Activated T-cell treated with anti-CD3 and anti-CD28 coated beads, Interleukin-2, amount 50 U/mL, for 24 hours (primary cell): ENCODE measurements around the gene ANKS1A.

Experiments
- DNase-seq: peaks from one replicate; pipeline ENCODE4 v3.0.0-alpha.2; 2020
- H3K27ac Mint-ChIP-seq: 2 replicates; pipeline ENCODE4 v1.8.0; 2020; ENCODE audit warnings: mild to moderate bottlenecking, mixed read lengths
- H3K27me3 Mint-ChIP-seq: 2 replicates; pipeline ENCODE4 v1.8.0; 2020; ENCODE audit warnings: mixed read lengths
- H3K36me3 Mint-ChIP-seq: 2 replicates; pipeline ENCODE4 v1.8.0; 2020; ENCODE audit warnings: low read depth, mixed read lengths
- H3K4me1 Mint-ChIP-seq: 2 replicates; pipeline ENCODE4 v1.8.0; 2020; ENCODE audit warnings: low read depth, mixed read lengths
- H3K4me3 Mint-ChIP-seq: 2 replicates; pipeline ENCODE4 v1.8.0; 2020; ENCODE audit warnings: mild to moderate bottlenecking, moderate library complexity, mixed read lengths
- H3K9me3 Mint-ChIP-seq: 2 replicates; pipeline ENCODE4 v1.8.0; 2020; ENCODE audit warnings: mixed read lengths

The ANKS1A gene

DNA sequence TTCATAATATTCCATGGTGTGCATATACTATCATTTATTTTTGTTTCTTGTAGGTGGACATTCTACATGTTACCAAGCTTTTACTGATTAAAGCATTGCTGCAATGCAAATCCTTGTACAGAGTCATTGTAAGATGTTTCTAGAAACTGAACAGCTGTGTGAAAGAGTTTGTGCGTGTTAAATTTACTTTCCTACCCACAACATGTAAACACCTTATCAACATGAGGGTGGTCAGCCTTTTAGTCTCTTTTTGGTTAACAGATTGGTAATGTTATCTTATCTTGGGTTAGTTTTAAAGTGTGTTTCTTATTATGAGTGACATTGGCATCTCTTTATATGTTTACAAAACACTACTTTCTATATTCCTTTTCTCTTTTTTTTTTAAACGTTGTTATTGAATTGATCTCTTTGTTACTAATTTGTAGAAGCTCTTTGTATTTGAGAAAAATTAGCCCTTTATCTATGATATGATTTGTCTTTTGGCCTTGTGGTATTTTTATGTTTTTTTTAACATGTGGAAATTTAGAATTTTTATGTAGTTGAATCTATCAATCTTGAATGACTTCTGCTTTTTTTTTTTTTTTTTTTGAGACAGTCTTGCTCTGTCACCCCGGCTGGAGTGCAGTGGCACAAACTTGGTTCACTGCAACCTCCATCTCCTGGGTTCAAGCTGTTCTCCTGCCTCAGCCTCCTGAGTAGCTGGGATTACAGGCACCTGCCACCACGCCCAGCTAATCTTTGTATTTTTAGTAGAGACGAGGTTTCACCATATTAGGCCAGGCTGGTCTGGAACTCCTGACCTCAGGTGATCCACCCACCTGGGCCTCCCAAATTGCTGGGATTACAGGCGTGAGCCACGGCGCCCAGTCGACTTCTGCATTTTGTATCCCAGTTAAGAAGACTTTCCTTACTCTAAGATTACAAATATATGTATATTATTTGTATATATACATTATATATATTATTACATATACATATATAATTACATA lies 140.0 kb downstream of the ANKS1A start:
- no peaks in the 10 kb centered on the region for H3K9me3 Mint-ChIP-seq
- H3K36me3 Mint-ChIP-seq = peaks cover 6% of the 10 kb centered on the region
- no peaks in the 10 kb centered on the region for H3K4me1 Mint-ChIP-seq
- DNase-seq = no peak
- no peak overlapping the region for H3K4me3 Mint-ChIP-seq
- H3K27ac Mint-ChIP-seq = no peak overlapping the region
- no peaks in the 10 kb centered on the region for H3K27me3 Mint-ChIP-seq

GRCh38 chr6:35030099-35030498 lies 141.0 kb downstream of the ANKS1A start:
- Mint-ChIP-seq H3K9me3 (no peaks in the 10 kb centered on the region), H3K36me3 (peaks cover 9% of the 10 kb centered on the region), H3K27ac (no peak overlapping the region), H3K4me1 (no peaks in the 10 kb centered on the region), H3K4me3 (no peak overlapping the region), H3K27me3 (no peaks in the 10 kb centered on the region)
- no peak for DNase-seq

DNA sequence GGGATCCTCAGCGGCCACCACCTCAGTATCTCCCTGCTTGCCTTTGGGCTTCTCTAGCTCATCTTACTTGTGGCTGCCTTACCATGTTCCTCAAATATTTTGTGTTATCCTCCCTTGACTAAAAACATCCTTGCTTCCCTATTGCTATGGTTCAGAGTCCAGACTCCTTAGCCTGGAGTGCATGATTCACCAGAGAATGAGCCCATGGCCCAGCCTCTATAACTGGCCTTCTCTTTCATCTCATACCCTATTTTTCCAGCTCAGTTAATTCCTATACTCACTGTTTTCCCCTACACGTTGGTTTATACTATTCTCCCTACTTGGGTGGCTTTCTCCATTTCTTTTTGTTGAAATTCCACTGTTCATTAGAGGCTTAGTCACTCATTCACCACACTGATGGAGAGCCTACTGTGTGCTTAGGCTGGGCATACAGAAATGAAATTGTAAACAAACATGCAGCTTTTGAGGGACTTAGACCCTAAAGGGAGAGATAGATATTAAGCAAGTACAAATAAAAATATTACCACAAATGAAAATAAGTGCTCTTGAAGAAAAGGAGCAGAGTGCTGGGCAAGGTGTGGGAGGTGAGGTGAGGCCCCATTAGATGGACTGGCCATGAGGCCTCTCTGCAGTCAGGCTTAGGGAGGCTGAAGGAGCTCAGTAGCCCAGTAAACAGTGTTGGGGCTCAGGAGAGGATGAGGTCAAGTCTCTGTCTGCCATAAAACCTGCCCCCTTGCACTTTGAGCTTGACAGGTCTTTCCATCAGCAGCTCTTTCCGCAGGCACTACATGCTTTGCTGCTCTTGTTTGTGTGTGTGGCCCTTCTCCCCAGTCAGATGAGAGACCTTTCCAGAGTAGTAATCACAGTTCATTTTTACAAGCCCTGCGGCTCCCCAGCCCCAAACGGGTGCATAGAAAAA lies 142.8 kb downstream of the ANKS1A start:
- no peaks in the 10 kb centered on the region for H3K27me3 Mint-ChIP-seq
- H3K4me1 Mint-ChIP-seq = no peaks in the 10 kb centered on the region
- H3K27ac Mint-ChIP-seq = no peak overlapping the region
- no peaks in the 10 kb centered on the region for H3K9me3 Mint-ChIP-seq
- peaks cover 7% of the 10 kb centered on the region for H3K36me3 Mint-ChIP-seq
- DNase-seq = no peak
- no peak overlapping the region for H3K4me3 Mint-ChIP-seq

DNA sequence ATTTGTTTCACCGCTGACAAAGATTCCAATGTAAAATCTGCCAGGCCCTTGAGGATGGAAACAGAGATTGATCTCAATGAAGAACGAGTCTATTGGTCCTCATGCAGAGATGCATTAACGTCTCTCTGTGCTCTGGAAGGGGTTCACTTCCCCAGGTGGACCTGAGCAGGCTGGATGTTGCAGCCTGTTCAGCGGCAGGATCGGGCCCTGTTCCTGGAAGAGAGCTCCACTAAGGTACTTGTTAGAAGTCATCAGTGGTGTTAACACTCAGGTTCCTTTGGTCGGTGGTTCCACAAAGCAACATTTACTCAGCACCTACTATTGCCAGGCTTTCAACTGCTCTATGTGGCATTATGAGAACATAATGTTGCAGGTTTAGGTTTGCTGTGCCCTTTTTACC lies 144.6 kb downstream of the ANKS1A start:
- Mint-ChIP-seq H3K9me3 (no peaks in the 10 kb centered on the region), H3K36me3 (peaks cover 7% of the 10 kb centered on the region), H3K27ac (no peak overlapping the region), H3K4me1 (no peaks in the 10 kb centered on the region), H3K27me3 (no peaks in the 10 kb centered on the region), H3K4me3 (no peak overlapping the region)
- DNase-seq = no peak

DNA sequence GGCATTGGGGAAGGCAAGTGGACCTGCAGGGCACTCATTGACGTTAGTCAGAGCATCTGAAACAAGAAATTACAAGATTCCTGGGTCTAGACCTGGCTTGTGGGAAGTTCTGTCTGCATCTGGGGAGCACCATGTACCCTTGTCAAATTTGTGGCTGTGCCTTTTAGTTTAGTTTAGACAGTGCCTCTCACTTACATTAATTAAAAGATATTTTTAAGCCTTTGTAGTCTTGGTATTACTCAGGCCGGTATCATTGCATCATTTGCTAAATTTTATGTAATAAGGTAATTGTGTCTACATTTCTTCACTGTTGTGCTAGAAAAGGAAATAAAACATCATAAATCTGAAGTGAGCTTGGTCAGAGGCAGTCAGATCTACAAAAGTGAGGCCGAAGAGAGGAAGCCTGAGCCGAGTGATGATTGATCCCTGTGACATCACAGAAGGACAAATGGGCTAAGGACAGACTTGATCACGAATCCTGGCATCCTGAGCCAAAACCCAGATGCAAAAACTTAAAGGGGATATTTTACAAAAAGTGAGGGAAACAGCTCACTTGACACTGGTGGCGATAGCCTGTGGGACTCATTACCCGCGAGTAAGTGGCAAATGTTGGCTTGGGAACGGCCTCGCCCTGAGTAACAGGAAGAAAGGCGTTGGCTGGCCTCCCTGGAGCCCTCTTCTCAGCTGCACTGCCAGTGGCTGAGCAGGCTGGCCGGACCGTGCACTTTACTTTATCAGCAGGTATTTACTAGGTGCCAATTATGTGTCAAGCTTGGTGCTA lies 145.5 kb downstream of the ANKS1A start:
- H3K9me3 Mint-ChIP-seq = no peaks in the 10 kb centered on the region
- H3K36me3 Mint-ChIP-seq = peaks cover 7% of the 10 kb centered on the region
- H3K4me3 Mint-ChIP-seq = no peak overlapping the region
- no peak overlapping the region for H3K27ac Mint-ChIP-seq
- DNase-seq = no peak
- no peaks in the 10 kb centered on the region for H3K4me1 Mint-ChIP-seq
- no peaks in the 10 kb centered on the region for H3K27me3 Mint-ChIP-seq

GRCh38 chr6:35035481-35036030 lies 146.5 kb downstream of the ANKS1A start:
- no peak overlapping the region for H3K4me3 Mint-ChIP-seq
- H3K27ac Mint-ChIP-seq = peak overlapping the region; percentile 13
- no peaks in the 10 kb centered on the region for H3K27me3 Mint-ChIP-seq
- no peak for DNase-seq
- H3K9me3 Mint-ChIP-seq = no peaks in the 10 kb centered on the region
- peaks cover 6% of the 10 kb centered on the region for H3K36me3 Mint-ChIP-seq
- no peaks in the 10 kb centered on the region for H3K4me1 Mint-ChIP-seq

- H3K4me3 Mint-ChIP-seq = no peak overlapping the region
- H3K4me1 Mint-ChIP-seq = no peaks in the 10 kb centered on the region
- no peak for DNase-seq
- no peak overlapping the region for H3K27ac Mint-ChIP-seq
- no peaks in the 10 kb centered on the region for H3K27me3 Mint-ChIP-seq
- H3K9me3 Mint-ChIP-seq = no peaks in the 10 kb centered on the region
- peaks cover 3% of the 10 kb centered on the region for H3K36me3 Mint-ChIP-seq
Measured at GRCh38 chr6:35036059-35036827, 147.2 kb downstream of the ANKS1A start.

DNA sequence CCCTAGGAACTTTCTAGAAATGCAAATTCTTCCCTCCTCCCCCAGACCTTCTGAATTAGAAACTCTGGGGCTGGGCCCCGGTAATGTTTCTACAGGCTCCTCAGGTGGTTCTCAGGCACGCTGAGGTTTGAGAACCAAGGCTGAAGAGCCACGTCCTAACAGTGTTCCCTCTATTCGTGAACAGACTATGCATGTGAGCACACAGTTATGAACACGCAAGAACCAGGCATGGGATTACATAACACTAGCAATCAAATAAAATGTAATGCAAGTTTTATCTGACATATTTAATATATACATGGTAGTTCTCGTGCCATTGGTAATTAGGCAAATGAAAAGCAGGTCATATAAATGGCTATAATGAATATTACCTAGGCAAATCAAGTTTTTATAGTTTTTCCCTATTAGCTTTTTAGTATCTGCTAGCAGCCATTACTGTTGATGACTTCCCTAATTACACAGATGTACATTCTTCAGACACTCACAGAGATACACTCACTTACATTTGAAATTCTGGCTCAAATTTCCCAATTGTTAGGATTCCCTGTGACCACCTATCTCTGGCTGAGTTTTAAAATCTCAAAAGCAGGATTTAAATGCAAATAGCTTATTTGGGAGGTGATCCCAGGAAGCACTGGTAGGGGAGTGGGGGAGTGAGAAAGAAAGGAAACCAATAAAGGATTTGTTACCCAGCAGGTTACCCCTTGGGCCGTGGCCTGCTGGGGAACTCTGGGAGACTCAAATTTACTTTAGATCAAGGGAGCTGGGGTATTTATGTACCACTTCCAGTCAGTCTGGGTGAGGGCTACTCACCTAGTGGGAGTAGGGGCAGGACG lies 148.0 kb downstream of the ANKS1A start:
- no peak for DNase-seq
- no peak overlapping the region for H3K27ac Mint-ChIP-seq
- no peaks in the 10 kb centered on the region for H3K9me3 Mint-ChIP-seq
- no peaks in the 10 kb centered on the region for H3K27me3 Mint-ChIP-seq
- H3K4me3 Mint-ChIP-seq = no peak overlapping the region
- H3K4me1 Mint-ChIP-seq = no peaks in the 10 kb centered on the region
- H3K36me3 Mint-ChIP-seq = peaks cover 8% of the 10 kb centered on the region

DNA sequence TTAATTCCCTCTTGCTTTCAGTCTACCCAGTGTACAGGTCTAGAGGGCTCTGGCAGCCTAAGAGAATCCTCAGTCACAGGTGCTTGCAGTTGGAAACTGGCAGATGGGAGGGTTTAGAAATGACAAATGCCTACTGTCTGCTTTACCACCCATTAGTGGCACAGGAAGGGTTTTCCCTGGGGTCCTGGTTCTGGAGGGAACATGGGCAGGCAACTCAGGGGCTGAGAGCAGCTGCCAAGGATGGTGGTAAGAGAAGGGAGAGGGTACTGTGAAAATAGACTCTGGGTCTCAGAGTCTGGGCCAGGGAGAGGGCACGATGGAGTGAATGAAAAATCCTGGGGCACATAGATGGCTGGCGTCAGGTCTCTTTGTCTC lies 148.6 kb downstream of the ANKS1A start:
- H3K27me3 Mint-ChIP-seq = no peaks in the 10 kb centered on the region
- DNase-seq = no peak
- H3K4me1 Mint-ChIP-seq = no peaks in the 10 kb centered on the region
- peaks cover 8% of the 10 kb centered on the region for H3K36me3 Mint-ChIP-seq
- no peaks in the 10 kb centered on the region for H3K9me3 Mint-ChIP-seq
- H3K4me3 Mint-ChIP-seq = no peak overlapping the region
- no peak overlapping the region for H3K27ac Mint-ChIP-seq

DNA sequence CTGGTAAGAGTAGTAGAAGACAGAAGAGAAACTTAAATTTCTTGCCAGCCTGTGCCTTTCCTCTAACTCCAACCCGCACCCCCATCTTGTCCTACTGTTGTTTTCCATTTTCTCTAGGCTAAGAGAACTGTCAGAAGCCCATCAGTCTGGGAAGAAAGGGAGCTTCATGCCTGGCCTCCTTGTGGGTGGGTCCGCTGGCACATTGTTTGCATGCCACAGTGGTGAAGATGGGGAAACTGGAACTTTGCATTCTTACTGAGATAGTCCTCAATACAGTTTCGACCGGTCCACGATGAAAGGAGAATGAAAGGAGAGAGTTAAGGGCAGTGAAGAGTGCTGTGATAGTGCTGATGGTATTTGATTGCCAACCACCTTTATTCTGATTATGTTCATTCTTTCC lies 149.0 kb downstream of the ANKS1A start:
- no peaks in the 10 kb centered on the region for H3K4me1 Mint-ChIP-seq
- no peak overlapping the region for H3K4me3 Mint-ChIP-seq
- no peak overlapping the region for H3K27ac Mint-ChIP-seq
- no peaks in the 10 kb centered on the region for H3K27me3 Mint-ChIP-seq
- DNase-seq = no peak
- H3K36me3 Mint-ChIP-seq = peaks cover 8% of the 10 kb centered on the region
- H3K9me3 Mint-ChIP-seq = no peaks in the 10 kb centered on the region

GRCh38 chr6:35040398-35040797 lies 151.3 kb downstream of the ANKS1A start:
- Mint-ChIP-seq H3K27me3 (no peaks in the 10 kb centered on the region), H3K36me3 (peaks cover 4% of the 10 kb centered on the region), H3K4me1 (no peaks in the 10 kb centered on the region), H3K27ac (no peak overlapping the region), H3K9me3 (no peaks in the 10 kb centered on the region), H3K4me3 (no peak overlapping the region)
- no peak for DNase-seq

GRCh38 chr6:35041086-35041861 lies 152.2 kb downstream of the ANKS1A start:
- no peak for DNase-seq
- Mint-ChIP-seq H3K4me3 (no peak overlapping the region), H3K36me3 (peaks cover 4% of the 10 kb centered on the region), H3K4me1 (peaks cover under 1% of the 10 kb centered on the region), H3K9me3 (no peaks in the 10 kb centered on the region), H3K27ac (no peak overlapping the region), H3K27me3 (no peaks in the 10 kb centered on the region)
